Endodermal cell (in vitro differentiated cells): Measurements from ENCODE around the gene CIAO1. TPM values are rescaled to one million over a fixed set of nuclear protein-coding genes. Genes with fewer than 3 reads are reported as not detected.

Experiments used
- DNase-seq: peaks from one replicate; pipeline ENCODE4 v3.0.0-alpha.2; 2017
- H3K27ac ChIP-seq: 2 replicates; pipeline ENCODE4 v1.5.1; 2013; ENCODE audit warnings: mild to moderate bottlenecking, low read depth, low read length, moderate library complexity
- H3K27me3 ChIP-seq: 2 replicates; pipeline ENCODE4 v1.6.1; 2013; ENCODE audit warnings: mild to moderate bottlenecking, low read length, moderate library complexity; ENCODE audit not compliant: insufficient read depth, control insufficient read depth, poor library complexity, severe bottlenecking
- H3K36me3 ChIP-seq: 2 replicates; pipeline ENCODE4 v1.7.0; 2013; ENCODE audit warnings: mild to moderate bottlenecking, low read length, moderate library complexity; ENCODE audit not compliant: control insufficient read depth, insufficient read depth
- H3K4me1 ChIP-seq: one replicate; pipeline ENCODE4 v1.7.0; 2013; ENCODE audit warnings: low read length; ENCODE audit not compliant: control insufficient read depth, insufficient read depth
- H3K4me3 ChIP-seq: 2 replicates; pipeline ENCODE4 v1.5.1; 2013; ENCODE audit warnings: mild to moderate bottlenecking, low read length, moderate library complexity
- H3K9ac ChIP-seq: 2 replicates; pipeline ENCODE4 v1.6.1; 2013; ENCODE audit warnings: mild to moderate bottlenecking, low read length, moderate library complexity; ENCODE audit not compliant: poor library complexity, severe bottlenecking; ENCODE audit errors: extremely low read depth
- H3K9me3 ChIP-seq: 2 replicates; pipeline ENCODE4 v1.6.1; 2013; ENCODE audit warnings: mild to moderate bottlenecking, low read length, moderate library complexity; ENCODE audit not compliant: control insufficient read depth
- H3K27ac Mint-ChIP-seq: 2 replicates; pipeline ENCODE4 v1.8.0; 2020; ENCODE audit warnings: mixed read lengths
- H3K27me3 Mint-ChIP-seq: 2 replicates; pipeline ENCODE4 v1.8.0; 2021; ENCODE audit warnings: mild to moderate bottlenecking, mixed read lengths; ENCODE audit not compliant: insufficient read depth
- H3K36me3 Mint-ChIP-seq: 2 replicates; pipeline ENCODE4 v1.8.0; 2020; ENCODE audit warnings: low read depth, mixed read lengths
- H3K4me1 Mint-ChIP-seq: 2 replicates; pipeline ENCODE4 v1.8.0; 2020; ENCODE audit warnings: mixed read lengths
- H3K4me3 Mint-ChIP-seq: 2 replicates; pipeline ENCODE4 v1.8.0; 2020; ENCODE audit warnings: mild to moderate bottlenecking, moderate library complexity, mixed read lengths
- H3K9me3 Mint-ChIP-seq: 2 replicates; pipeline ENCODE4 v1.8.0; 2020; ENCODE audit warnings: mild to moderate bottlenecking, mixed read lengths
- WGBS, 2 experiments: methylation state at CpG; one replicate each; pipeline versions ENCODE4 v1.1.5 to v1.1.7; 2013; ENCODE audit warnings: missing lambda C conversion rate in 2 of 2, mixed read lengths in 1 of 2; ENCODE audit not compliant: insufficient coverage in 1 of 2, insufficient read length in 1 of 2; 5-methylcytosine and 5-hydroxymethylcytosine counted together
- total RNA-seq, 2 donors: library from RNA; stranded (reverse); fragmentation: NEBNext Ultra II Directional in 1 of 2; extraction: Animal tissue kit (Norgen Biotek cat#: 25700) in 1 of 2; gene quantifications; 2 replicates in 1 of 2; 3 replicates in 1 of 2; pipeline ENCODE4 v1.2.1, GENCODE V29; 2021
- TF ChIP-seq, protein P1 (sequence below): fragments of 200-600 bp; sonication (generic); conservative IDR thresholded peaks from 2 replicates; pipeline ENCODE4 v1.5.0; 2021; ENCODE audit warnings: antibody characterized with exemption, mild to moderate bottlenecking

The CIAO1 gene
- total RNA-seq, 2 donors from 2014 or later, result 65.4 to 66.2 TPM

DNA sequence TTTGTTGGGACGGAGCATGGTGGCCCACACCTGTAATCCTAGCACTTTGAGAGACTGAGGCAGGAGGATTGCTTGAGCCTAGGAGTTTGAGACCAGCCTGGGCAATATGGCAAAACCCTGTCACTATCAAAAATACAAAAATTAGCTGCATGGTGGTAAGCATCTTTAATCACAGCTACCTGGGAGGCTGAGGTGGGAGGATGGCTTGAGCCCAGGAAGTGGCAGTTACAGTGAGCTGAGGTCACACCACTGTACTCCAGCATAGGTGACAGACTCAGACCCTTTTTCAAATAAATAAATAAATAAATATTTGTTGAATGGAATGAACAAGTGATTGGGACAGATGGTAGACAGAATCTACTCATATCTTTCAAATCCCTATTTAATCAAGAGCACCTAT, 53.4 kb downstream of the CIAO1 start:
- Mint-ChIP-seq H3K4me1 (peaks cover 2% of the 10 kb centered on the region), H3K9me3 (no peaks in the 10 kb centered on the region)

DNA sequence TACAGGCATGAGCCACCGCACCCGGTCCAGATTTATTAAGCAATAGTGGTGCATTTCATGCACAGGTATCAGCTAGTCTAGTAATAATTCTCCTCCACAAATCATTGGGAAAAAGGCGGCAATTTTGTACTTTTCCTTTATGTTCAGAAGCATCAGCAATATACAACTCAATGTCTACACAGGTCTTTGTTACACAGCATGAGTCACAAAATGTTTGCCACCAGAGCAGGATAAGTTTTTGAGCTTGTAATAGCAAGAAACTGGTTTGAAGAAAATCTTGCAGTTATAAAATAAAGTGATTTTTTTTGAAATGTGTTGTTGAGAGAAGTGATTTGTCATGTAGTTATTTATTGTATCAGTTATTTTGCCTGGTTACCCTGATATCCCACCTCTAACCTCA, 54.3 kb downstream of the CIAO1 start:
- Mint-ChIP-seq H3K4me3 (no peak overlapping the region), H3K27me3 (peaks cover 80% of the 10 kb centered on the region), H3K4me1 (peaks cover 4% of the 10 kb centered on the region), H3K27ac (no peak overlapping the region), H3K36me3 (no peaks in the 10 kb centered on the region), H3K9me3 (no peaks in the 10 kb centered on the region)
- TF ChIP-seq, protein P1, sequence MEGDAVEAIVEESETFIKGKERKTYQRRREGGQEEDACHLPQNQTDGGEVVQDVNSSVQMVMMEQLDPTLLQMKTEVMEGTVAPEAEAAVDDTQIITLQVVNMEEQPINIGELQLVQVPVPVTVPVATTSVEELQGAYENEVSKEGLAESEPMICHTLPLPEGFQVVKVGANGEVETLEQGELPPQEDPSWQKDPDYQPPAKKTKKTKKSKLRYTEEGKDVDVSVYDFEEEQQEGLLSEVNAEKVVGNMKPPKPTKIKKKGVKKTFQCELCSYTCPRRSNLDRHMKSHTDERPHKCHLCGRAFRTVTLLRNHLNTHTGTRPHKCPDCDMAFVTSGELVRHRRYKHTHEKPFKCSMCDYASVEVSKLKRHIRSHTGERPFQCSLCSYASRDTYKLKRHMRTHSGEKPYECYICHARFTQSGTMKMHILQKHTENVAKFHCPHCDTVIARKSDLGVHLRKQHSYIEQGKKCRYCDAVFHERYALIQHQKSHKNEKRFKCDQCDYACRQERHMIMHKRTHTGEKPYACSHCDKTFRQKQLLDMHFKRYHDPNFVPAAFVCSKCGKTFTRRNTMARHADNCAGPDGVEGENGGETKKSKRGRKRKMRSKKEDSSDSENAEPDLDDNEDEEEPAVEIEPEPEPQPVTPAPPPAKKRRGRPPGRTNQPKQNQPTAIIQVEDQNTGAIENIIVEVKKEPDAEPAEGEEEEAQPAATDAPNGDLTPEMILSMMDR, result no peak
- Histone ChIP-seq H3K9me3 (no peaks in the 10 kb centered on the region), H3K36me3 (no peaks in the 10 kb centered on the region), H3K4me1 (no peaks in the 10 kb centered on the region), H3K9ac (no peak overlapping the region), H3K4me3 (no peak overlapping the region), H3K27ac (no peak overlapping the region), H3K27me3 (peaks cover 68% of the 10 kb centered on the region)
- 85 to 90% methylated on average over 3 of the region's 3 CpGs for WGBS, 2 experiments
- DNase-seq, result no peak

More for the DNA sequence above, 53.4 kb downstream of the CIAO1 start:
- H3K9me3 ChIP-seq, result no peaks in the 10 kb centered on the region
- no peak overlapping the region for H3K9ac ChIP-seq
- peaks cover 62% of the 10 kb centered on the region for H3K27me3 ChIP-seq
- Mint-ChIP-seq H3K27ac (no peak overlapping the region), H3K4me3 (no peak overlapping the region), H3K36me3 (no peaks in the 10 kb centered on the region), H3K27me3 (peaks cover 76% of the 10 kb centered on the region)
- TF ChIP-seq, protein P1, result no peak
- DNase-seq, result no peak
- H3K27ac ChIP-seq, result no peak overlapping the region
- 89% methylated on average over 1 of the region's 1 CpG; no CpG with 5 or more reads in 1 of the 2 experiments for WGBS, 2 experiments
- H3K4me1 ChIP-seq, result no peaks in the 10 kb centered on the region
- H3K4me3 ChIP-seq, result no peak overlapping the region
- H3K36me3 ChIP-seq, result no peaks in the 10 kb centered on the region

DNA sequence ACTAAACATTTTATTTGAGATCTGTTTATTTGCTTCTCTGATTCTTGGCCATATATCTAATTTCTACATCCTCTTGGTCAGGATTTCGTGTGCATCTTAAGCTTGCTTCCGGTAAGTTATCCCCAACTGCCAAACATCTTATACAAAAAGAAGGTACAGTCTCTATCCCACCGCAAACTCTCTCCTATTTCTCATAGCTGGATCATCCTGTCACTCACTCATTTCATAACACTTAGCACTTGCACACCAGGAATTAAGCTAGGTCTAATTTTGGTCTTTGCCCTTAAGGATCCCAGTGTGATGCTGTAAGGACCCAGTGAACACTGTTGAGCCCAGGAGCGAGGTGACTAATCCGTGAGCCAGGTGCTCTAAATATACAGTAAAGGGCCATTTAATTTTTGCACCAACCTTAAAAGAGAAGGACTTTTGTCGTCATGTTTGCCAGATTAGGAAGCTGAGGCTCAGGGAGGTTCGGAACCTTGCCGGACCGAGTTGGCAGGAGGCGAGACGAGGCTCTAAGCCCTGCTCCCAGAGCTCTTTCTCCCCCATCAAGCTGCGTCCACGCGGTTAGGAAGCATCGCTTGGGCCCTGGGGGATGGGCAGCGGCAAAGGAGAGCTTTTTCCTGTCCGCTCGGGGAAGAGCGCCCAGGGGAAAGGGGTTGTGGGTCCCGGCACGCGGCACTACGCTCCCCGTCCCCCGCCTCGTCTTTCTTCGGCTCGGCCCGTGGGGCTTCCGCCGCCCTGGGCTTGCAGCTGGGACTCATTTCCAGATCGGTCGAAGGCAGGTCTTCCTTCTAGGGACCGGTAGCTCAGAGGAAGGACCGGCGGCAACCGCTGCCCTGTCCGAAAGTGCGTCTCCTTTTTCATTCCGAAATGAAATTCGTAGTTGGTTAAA, 55.0 kb downstream of the CIAO1 start:
- H3K36me3 Mint-ChIP-seq, result no peaks in the 10 kb centered on the region
- H3K27ac Mint-ChIP-seq, result no peak overlapping the region
- Histone ChIP-seq H3K36me3 (no peaks in the 10 kb centered on the region), H3K4me1 (no peaks in the 10 kb centered on the region), H3K9me3 (no peaks in the 10 kb centered on the region), H3K27ac (no peak overlapping the region), H3K4me3 (peak overlapping the region; percentile 80), H3K9ac (no peak overlapping the region), H3K27me3 (peaks cover 68% of the 10 kb centered on the region)
- H3K27me3 Mint-ChIP-seq, result peaks cover 84% of the 10 kb centered on the region
- H3K4me3 Mint-ChIP-seq, result peak overlapping the region; percentile 58
- DNase-seq, result peak; percentile 76
- no peaks in the 10 kb centered on the region for H3K9me3 Mint-ChIP-seq
- peaks cover 10% of the 10 kb centered on the region for H3K4me1 Mint-ChIP-seq
- TF ChIP-seq, protein P1, result no peak
- 7 to 11% methylated on average over 26 to 41 of the region's 41 CpGs for WGBS, 2 experiments

Other genes with a start within 250 kb of the CIAO1 start
- gene GPAT2, start 231.3 kb upstream of the CIAO1 start, total RNA-seq, result under 1 TPM in 1 of 2 donors, not detected in 1; 0.33 TPM
- gene ADRA2B, start 149.7 kb upstream of the CIAO1 start, total RNA-seq, result 1 to 10 TPM; 2.4 to 3.8 TPM
- gene ASTL, start 127.7 kb upstream of the CIAO1 start, total RNA-seq, result not detected
- gene DUSP2, start 120.8 kb upstream of the CIAO1 start, total RNA-seq, result 1 to 10 TPM; 1.6 to 2.2 TPM
- 100 to 1,000 TPM; 145 to 159 TPM for gene STARD7, start 57.4 kb upstream of the CIAO1 start, total RNA-seq
- 10 to 100 TPM; 27.0 to 28.3 TPM for gene TMEM127, start 228 bp upstream of the CIAO1 start, total RNA-seq
- 100 to 1,000 TPM; 190 to 211 TPM for gene SNRNP200, start 39.3 kb downstream of the CIAO1 start, total RNA-seq
- gene ITPRIPL1, start 59.1 kb downstream of the CIAO1 start, total RNA-seq, result 1 to 10 TPM; 6.8 to 8.0 TPM
- 10 to 100 TPM; 35.0 to 49.5 TPM for gene NCAPH, start 69.5 kb downstream of the CIAO1 start, total RNA-seq
- not detected for gene NEURL3, start 239.1 kb downstream of the CIAO1 start, total RNA-seq